ENCODE measurements around the gene EEFSEC. TPM values are rescaled to one million over a fixed set of nuclear protein-coding genes. Genes with fewer than 3 reads are reported as not detected.

The EEFSEC gene
- total and polyA plus RNA-seq, 2 of the 4 experiments (the other 2 are of a cell fraction) = 4.5 to 9.3 TPM

- ATAC-seq (ENCODE audit: low read depth) (no peak), DNase-seq (no peak)
- no peak for TF ChIP-seq ELK1 (IDR thresholded peaks at IDR 0.05; ENCODE audit: borderline replicate concordance, low read depth, low read length)
- TF ChIP-seq CHD1 (IDR thresholded peaks at IDR 0.05; ENCODE audit: low read depth, low read length) = no peak
- TF ChIP-seq MAFK (IDR thresholded peaks at IDR 0.05; ENCODE audit: low read depth, low read length) = no peak
- no peak for TF ChIP-seq POLR2A (IDR thresholded peaks at IDR 0.05; ENCODE audit: low read depth, low read length)
- no peak overlapping the region for H2BK20ac ChIP-seq (ENCODE audit: low read depth, low read length)
- no peaks in the 10 kb centered on the region for H3K27me3 ChIP-seq (ENCODE audit: control insufficient read depth, insufficient read depth, low read length)
- no peak overlapping the region for H3K23ac ChIP-seq (ENCODE audit: low read depth, low read length)
- intact Hi-C loops (cut with micrococcal nuclease) (no loop called here), in situ Hi-C loops (cut with MboI; ENCODE audit: low sequenced_read_pairs) (no loop called here), dilution Hi-C loops (cut with HindIII; ENCODE audit: low sequenced_read_pairs, unreplicated experiment) (no loop called here)
- H4K5ac ChIP-seq (ENCODE audit: low read depth, low read length) = no peak overlapping the region
- H2BK120ac ChIP-seq (ENCODE audit: low read depth, low read length) = no peak overlapping the region
- H3K9me1 ChIP-seq (ENCODE audit: insufficient read depth, low read length) = no peaks in the 10 kb centered on the region
- H3K36me3 ChIP-seq (ENCODE audit: control insufficient read depth, insufficient read depth, low read length) = peaks cover 1% of the 10 kb centered on the region
- H3K56ac ChIP-seq (ENCODE audit: extremely low read depth, insufficient read depth, low read length) = no peak overlapping the region
- no peak overlapping the region for H2AK9ac ChIP-seq (replicated peaks; ENCODE audit: low read depth, low read length, poor library complexity)
- no CpG with 5 or more reads among the region's 3 CpGs for WGBS, 2 experiments (ENCODE audit: extremely low coverage in 2 of 2, insufficient read length in 1 of 2)
- no peak overlapping the region for H2AFZ ChIP-seq (replicated peaks; ENCODE audit: low read length, poor library complexity)
- no peak overlapping the region for H4K8ac ChIP-seq (ENCODE audit: low read depth in 2 of 2, low read length in 2 of 2)
- BruUV-seq (replicated peaks) = no TSS peak
- no peak overlapping the region for H3K4me2 ChIP-seq (ENCODE audit: low read depth, low read length)
- ChIA-PET POLR2A (ENCODE audit: unreplicated experiment) (no interaction called here), CTCF (no interaction called here)
- H3K4ac ChIP-seq (ENCODE audit: low read depth, low read length) = no peak overlapping the region
- 0 out of 2 replicates have a peak, but pooled peaks cover 2% of the 10 kb centered on the region for H3K4me1 ChIP-seq (ENCODE audit: control insufficient read depth, insufficient read depth, low read length)
- H3K9me3 ChIP-seq (ENCODE audit: control insufficient read depth, insufficient read depth, low read length) = peaks cover 2% of the 10 kb centered on the region; the same call in 1 of the 2 replicates
- H2BK5ac ChIP-seq (ENCODE audit: low read depth, low read length, poor library complexity, severe bottlenecking) = no peak overlapping the region
- H3K18ac ChIP-seq (ENCODE audit: low read depth, low read length) = no peak overlapping the region
- H3K9ac ChIP-seq (ENCODE audit: low read depth, low read length) = no peak overlapping the region
- H4K20me1 ChIP-seq (ENCODE audit: insufficient read depth, low read length) = no peaks in the 10 kb centered on the region
- H4K91ac ChIP-seq (ENCODE audit: insufficient read depth, low read depth, low read length) = no peak overlapping the region
- no peak overlapping the region for H3K14ac ChIP-seq (replicated peaks; ENCODE audit: low read depth, low read length)
- no peak overlapping the region for H3K4me3 ChIP-seq (ENCODE audit: insufficient read depth, low read depth, low read length)
- no peak overlapping the region for H2AK5ac ChIP-seq (ENCODE audit: low read depth, low read length)
- H3K27ac ChIP-seq (ENCODE audit: insufficient read depth, low read length) = no peak overlapping the region
- H3K79me1 ChIP-seq (ENCODE audit: low read depth in 1 of 2, low read length in 2 of 2) = peaks cover 21 to 27% of the 10 kb centered on the region in 2 experiments
- H2BK15ac ChIP-seq (ENCODE audit: low read depth, low read length) = no peak overlapping the region
Measured at GRCh38 chr3:128155616-128156360, 2.5 kb downstream of the EEFSEC start.
